ENCODE data around the gene TNNT2. TPM values are rescaled to one million over a fixed set of nuclear protein-coding genes. Genes with fewer than 3 reads are reported as not detected.

Gene TNNT2
- total and polyA plus RNA-seq, 2 donors (not counting 3 experiments of a cell fraction or from before 2014, with no cell fraction given), result not detected

- dilution Hi-C loops (cut with MboI; ENCODE audit: extremely low pct_ligation_motif_present, low sequenced_read_pairs) (no loop called here), intact Hi-C loops (cut with micrococcal nuclease) (no loop called here)
- H3K9ac ChIP-seq (replicated peaks; ENCODE audit: extremely low read depth, insufficient read depth, low read length), result no peak overlapping the region
- H3K9me3 ChIP-seq (replicated peaks; ENCODE audit: control insufficient read depth, insufficient read depth, low read length), result no peaks in the 10 kb centered on the region
- no peaks in the 10 kb centered on the region for H3K79me2 ChIP-seq (ENCODE audit: control insufficient read depth, insufficient read depth, low read length)
- H3K4me2 ChIP-seq (ENCODE audit: insufficient read depth, low read length), result no peak overlapping the region
- DNase-seq (ENCODE audit: low read depth, low spot score) (no peak), FAIRE-seq (no peak)
- no peaks in the 10 kb centered on the region for H3K36me3 ChIP-seq (ENCODE audit: control insufficient read depth in 2 of 2, extremely low read depth in 1 of 2, insufficient read depth in 2 of 2, low read length in 2 of 2)
- peaks cover 0 to 5% of the 10 kb centered on the region in 2 experiments for H3K27me3 ChIP-seq (ENCODE audit: control insufficient read depth in 2 of 2, insufficient read depth in 2 of 2, low read length in 2 of 2)
- H3K4me1 ChIP-seq (ENCODE audit: control insufficient read depth, extremely low read depth, insufficient read depth, low read length), result no peaks in the 10 kb centered on the region
- ChIA-PET POLR2A (no interaction called here), CTCF (interaction anchor here (1.8 kb wide), 1 partner anchor 24 kb away, joined by 4 read pairs; no protein-coding TSS in a partner anchor)
- no TSS peak for BruUV-seq (replicated peaks)
- H3K4me3 ChIP-seq (replicated peaks in 1 of 3; ENCODE audit: insufficient read depth in 1 of 3, low read depth in 1 of 3, low read length in 3 of 3), result no peak overlapping the region
- no peaks in the 10 kb centered on the region for H4K20me1 ChIP-seq (replicated peaks; ENCODE audit: control insufficient read depth, extremely low read depth, insufficient read depth, low read length)
- H3K27ac ChIP-seq (ENCODE audit: insufficient read depth, low read depth, low read length), result no peak overlapping the region
- no peaks in the 10 kb centered on the region for H3K9me1 ChIP-seq (replicated peaks; ENCODE audit: control insufficient read depth, extremely low read depth, insufficient read depth, low read length)
- TF ChIP-seq FOS (IDR thresholded peaks at IDR 0.05; ENCODE audit: borderline replicate concordance, insufficient read depth, low read length) (no peak), CTCF (IDR thresholded peaks at IDR 0.05; ENCODE audit: extremely low read depth in 1 of 2, insufficient read depth in 1 of 2, low read depth in 1 of 2, low read length in 2 of 2) (no peak), POLR2AphosphoS5 (IDR thresholded peaks at IDR 0.05; ENCODE audit: insufficient read depth, low read depth, low read length) (no peak), GATA2 (IDR thresholded peaks at IDR 0.05; ENCODE audit: insufficient read depth, insufficient read length, low read depth, low read length) (no peak), MAX (IDR thresholded peaks at IDR 0.05; ENCODE audit: insufficient read depth, insufficient read length) (no peak), EZH2 (IDR thresholded peaks at IDR 0.05; ENCODE audit: borderline replicate concordance, low read depth, low read length, severe bottlenecking) (no peak)
- no peak overlapping the region for H2AFZ ChIP-seq (ENCODE audit: low read depth, low read length)
Observed at GRCh38 chr1:201324306-201324705, 53.2 kb downstream of the TNNT2 start.

Measured in endothelial cell of umbilical vein (primary cell).